Measurements from ENCODE around the gene CCDC106. TPM values are rescaled to one million over a fixed set of nuclear protein-coding genes. Genes with fewer than 3 reads are reported as not detected.
A peak's percentile ranks its signal among the peaks of the same experiment; 100 is the strongest.

CCDC106 gene
- total RNA-seq, 6 experiments from 2014 or later: 6.1 to 19.7 (median 9.8) TPM

- no peak overlapping the region for H3K4me3 ChIP-seq
- no peak for TF ChIP-seq CTCF (IDR thresholded peaks at IDR 0.05)
- no peak for TF ChIP-seq POLR2A (IDR thresholded peaks at IDR 0.05)
- WGBS (ENCODE audit: insufficient coverage, low coverage, low lambda C conversion rate, missing lambda C conversion rate): 100% methylated on average over 1 of the region's 37 CpGs
- H3K36me3 ChIP-seq: peaks cover 0 to 34% (median 15%) of the 10 kb centered on the region in 4 donors
- no peaks in the 10 kb centered on the region for H3K27me3 ChIP-seq
- no peak for ATAC-seq
- peaks cover 0 to 32% (median 12%) of the 10 kb centered on the region in 4 donors for H3K4me1 ChIP-seq
- peak in 1 of 3 donors; percentile 13 for DNase-seq
- no peaks in the 10 kb centered on the region for H3K9me3 ChIP-seq
- no peak overlapping the region for H3K27ac ChIP-seq
- intact Hi-C loops (cut with DNase I): no loop called here
Observed at GRCh38 chr19:55658846-55659459, 10.9 kb downstream of the CCDC106 start.

GRCh38 chr19:55659822-55660221 lies 11.8 kb downstream of the CCDC106 start:
- DNase-seq (no peak), ATAC-seq (no peak)
- TF ChIP-seq CTCF (IDR thresholded peaks at IDR 0.05) (no peak), POLR2A (IDR thresholded peaks at IDR 0.05) (no peak)
- no peaks in the 10 kb centered on the region for H3K9me3 ChIP-seq
- intact Hi-C loops (cut with DNase I): no loop called here
- H3K4me1 ChIP-seq: peaks cover 0 to 32% (median 12%) of the 10 kb centered on the region in 4 donors
- WGBS (ENCODE audit: insufficient coverage, low coverage, low lambda C conversion rate, missing lambda C conversion rate): 48% methylated on average over 8 of the region's 9 CpGs
- no peak overlapping the region for H3K27ac ChIP-seq
- no peaks in the 10 kb centered on the region for H3K27me3 ChIP-seq
- H3K36me3 ChIP-seq: peaks cover 0 to 43% (median 19%) of the 10 kb centered on the region in 4 donors
- H3K4me3 ChIP-seq: no peak overlapping the region

- 92% methylated on average over 3 of the region's 12 CpGs for WGBS (ENCODE audit: insufficient coverage, low coverage, low lambda C conversion rate, missing lambda C conversion rate)
- Histone ChIP-seq H3K27ac (no peak overlapping the region), H3K36me3 (peaks cover 0 to 46% (median 19%) of the 10 kb centered on the region in 4 donors), H3K27me3 (no peaks in the 10 kb centered on the region), H3K9me3 (no peaks in the 10 kb centered on the region), H3K4me1 (peaks cover 0 to 32% (median 12%) of the 10 kb centered on the region in 4 donors), H3K4me3 (no peak overlapping the region)
- TF ChIP-seq CTCF (IDR thresholded peaks at IDR 0.05) (no peak), POLR2A (IDR thresholded peaks at IDR 0.05) (no peak)
- ATAC-seq (no peak), DNase-seq (no peak)
- intact Hi-C loops (cut with DNase I): no loop called here
Observed at GRCh38 chr19:55660404-55660803, 12.4 kb downstream of the CCDC106 start.

GRCh38 chr19:55660991-55661390 lies 13.0 kb downstream of the CCDC106 start:
- Histone ChIP-seq H3K36me3 (peaks cover 0 to 52% (median 22%) of the 10 kb centered on the region in 4 donors), H3K27me3 (no peaks in the 10 kb centered on the region), H3K4me1 (peaks cover 0 to 29% (median 12%) of the 10 kb centered on the region in 4 donors), H3K9me3 (no peaks in the 10 kb centered on the region), H3K4me3 (no peak overlapping the region), H3K27ac (no peak overlapping the region)
- ATAC-seq (no peak), DNase-seq (no peak)
- 82% methylated on average over 7 of the region's 16 CpGs for WGBS (ENCODE audit: insufficient coverage, low coverage, low lambda C conversion rate, missing lambda C conversion rate)
- intact Hi-C loops (cut with DNase I): no loop called here
- TF ChIP-seq CTCF (IDR thresholded peaks at IDR 0.05): no peak
- TF ChIP-seq POLR2A (IDR thresholded peaks at IDR 0.05): no peak
